Measurements from ENCODE around the gene SBF2. TPM values are rescaled to one million over a fixed set of nuclear protein-coding genes. Genes with fewer than 3 reads are reported as not detected.

The SBF2 gene
- total RNA-seq, 4 donors from 2014 or later: 42.3 to 106 (median 45.3) TPM

DNA sequence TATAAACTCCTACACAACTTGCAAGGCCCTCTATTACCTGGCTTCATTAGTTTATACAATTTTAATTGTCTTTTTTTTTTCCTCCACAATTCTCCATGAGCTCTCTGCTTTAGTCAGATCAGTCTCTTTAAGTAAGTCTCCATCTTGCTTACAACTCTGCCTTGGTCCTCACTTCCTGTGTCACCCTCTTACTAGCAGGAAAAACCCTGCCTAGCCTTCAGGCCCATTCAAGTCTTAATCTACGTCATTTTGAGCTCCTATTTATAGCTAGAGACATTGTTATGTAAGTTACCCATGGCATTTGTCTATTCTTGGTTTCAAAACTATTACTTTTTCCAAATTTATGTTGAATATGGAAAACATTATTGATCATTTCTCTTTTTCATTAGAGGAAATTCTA is 177.4 kb downstream of the SBF2 start:
- H3K4me3 ChIP-seq: no peak overlapping the region
- H3K9me3 ChIP-seq: no peaks in the 10 kb centered on the region
- no peaks in the 10 kb centered on the region for H3K36me3 ChIP-seq
- H3K4me1 ChIP-seq: peaks cover 20% of the 10 kb centered on the region
- no peak for DNase-seq (ENCODE audit: low spot score in 2 of 2)
- no peaks in the 10 kb centered on the region for H3K27me3 ChIP-seq
- WGBS: 64% methylated on average over 1 of the region's 1 CpG
- peak overlapping the region; percentile 19 for H3K27ac ChIP-seq
- TF ChIP-seq POLR2AphosphoS5 (IDR thresholded peaks at IDR 0.05) (no peak), POLR2A (IDR thresholded peaks at IDR 0.05) (no peak), EP300 (IDR thresholded peaks at IDR 0.05) (no peak)
- TF ChIP-seq, protein P1, sequence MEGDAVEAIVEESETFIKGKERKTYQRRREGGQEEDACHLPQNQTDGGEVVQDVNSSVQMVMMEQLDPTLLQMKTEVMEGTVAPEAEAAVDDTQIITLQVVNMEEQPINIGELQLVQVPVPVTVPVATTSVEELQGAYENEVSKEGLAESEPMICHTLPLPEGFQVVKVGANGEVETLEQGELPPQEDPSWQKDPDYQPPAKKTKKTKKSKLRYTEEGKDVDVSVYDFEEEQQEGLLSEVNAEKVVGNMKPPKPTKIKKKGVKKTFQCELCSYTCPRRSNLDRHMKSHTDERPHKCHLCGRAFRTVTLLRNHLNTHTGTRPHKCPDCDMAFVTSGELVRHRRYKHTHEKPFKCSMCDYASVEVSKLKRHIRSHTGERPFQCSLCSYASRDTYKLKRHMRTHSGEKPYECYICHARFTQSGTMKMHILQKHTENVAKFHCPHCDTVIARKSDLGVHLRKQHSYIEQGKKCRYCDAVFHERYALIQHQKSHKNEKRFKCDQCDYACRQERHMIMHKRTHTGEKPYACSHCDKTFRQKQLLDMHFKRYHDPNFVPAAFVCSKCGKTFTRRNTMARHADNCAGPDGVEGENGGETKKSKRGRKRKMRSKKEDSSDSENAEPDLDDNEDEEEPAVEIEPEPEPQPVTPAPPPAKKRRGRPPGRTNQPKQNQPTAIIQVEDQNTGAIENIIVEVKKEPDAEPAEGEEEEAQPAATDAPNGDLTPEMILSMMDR (IDR thresholded peaks at IDR 0.05): no peak

DNA sequence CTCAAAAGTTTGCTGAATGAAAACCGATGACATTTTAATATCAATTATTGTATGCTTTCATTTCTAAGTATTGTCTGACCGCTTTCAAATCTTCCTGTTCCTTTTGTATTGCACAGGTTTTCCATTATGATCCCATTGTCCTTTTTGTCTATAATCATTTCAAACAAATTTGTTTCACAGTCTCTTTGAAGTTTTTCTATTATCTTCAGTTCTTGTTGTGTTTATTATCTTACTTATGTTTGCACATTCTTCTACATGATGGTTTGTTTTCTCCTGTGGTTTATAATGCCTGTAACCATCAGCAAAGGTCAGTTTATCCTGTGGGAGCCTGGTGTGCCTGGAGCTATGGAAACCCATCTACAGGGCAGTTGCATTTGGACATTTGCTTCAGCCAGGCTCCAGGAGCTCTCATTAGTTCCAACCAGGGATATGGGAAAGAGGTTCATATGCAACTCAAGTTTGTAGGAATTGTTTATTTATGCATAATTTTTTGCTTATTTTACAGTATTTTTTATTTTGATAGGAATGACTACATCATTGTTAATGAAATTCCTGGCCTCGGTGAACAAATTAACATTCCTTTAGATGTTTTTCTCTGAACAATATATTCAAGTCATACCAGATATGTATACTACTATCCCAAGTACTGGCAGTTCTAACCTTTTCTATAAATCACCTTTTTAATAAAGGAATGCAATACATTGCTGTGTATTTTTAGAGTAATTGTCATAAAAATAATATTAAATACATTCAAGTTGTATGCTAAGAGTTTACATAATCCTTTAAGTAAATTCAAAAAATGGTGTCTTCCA is 179.2 kb downstream of the SBF2 start:
- TF ChIP-seq, protein P1 (IDR thresholded peaks at IDR 0.05): no peak
- TF ChIP-seq EP300 (IDR thresholded peaks at IDR 0.05) (no peak), POLR2AphosphoS5 (IDR thresholded peaks at IDR 0.05) (no peak), POLR2A (IDR thresholded peaks at IDR 0.05) (no peak)
- no peak overlapping the region for H3K27ac ChIP-seq
- no peaks in the 10 kb centered on the region for H3K27me3 ChIP-seq
- H3K9me3 ChIP-seq: no peaks in the 10 kb centered on the region
- H3K4me3 ChIP-seq: no peak overlapping the region
- no peak for DNase-seq (ENCODE audit: low spot score in 2 of 2)
- H3K36me3 ChIP-seq: no peaks in the 10 kb centered on the region
- WGBS: 76% methylated on average over 3 of the region's 3 CpGs
- peaks cover 10% of the 10 kb centered on the region for H3K4me1 ChIP-seq

- Histone ChIP-seq H3K27ac (no peak overlapping the region), H3K4me3 (no peak overlapping the region), H3K36me3 (no peaks in the 10 kb centered on the region), H3K4me1 (peaks cover 18% of the 10 kb centered on the region), H3K27me3 (no peaks in the 10 kb centered on the region), H3K9me3 (no peaks in the 10 kb centered on the region)
- TF ChIP-seq, protein P1 (IDR thresholded peaks at IDR 0.05): no peak
- no peak for TF ChIP-seq EP300 (IDR thresholded peaks at IDR 0.05)
- no peak for DNase-seq (ENCODE audit: low spot score in 2 of 2)
These were observed 180.2 kb downstream of the SBF2 start for GRCh38 chr11:10113852-10114251.

GRCh38 chr11:10109806-10110205 is 184.2 kb downstream of the SBF2 start:
- H3K27ac ChIP-seq: peak overlapping the region; percentile 53
- peaks cover 17% of the 10 kb centered on the region for H3K4me1 ChIP-seq
- no peak overlapping the region for H3K4me3 ChIP-seq
- no peaks in the 10 kb centered on the region for H3K36me3 ChIP-seq
- DNase-seq (ENCODE audit: low spot score in 2 of 2): no peak
- H3K27me3 ChIP-seq: no peaks in the 10 kb centered on the region
- no peaks in the 10 kb centered on the region for H3K9me3 ChIP-seq
- no peak for TF ChIP-seq EP300 (IDR thresholded peaks at IDR 0.05)
- TF ChIP-seq POLR2AphosphoS5 (IDR thresholded peaks at IDR 0.05): peak in 2 of 3 donors; percentile 35 to 73
- TF ChIP-seq, protein P1 (IDR thresholded peaks at IDR 0.05): no peak
- TF ChIP-seq POLR2A (IDR thresholded peaks at IDR 0.05): no peak
- WGBS: 21% methylated on average over 1 of the region's 1 CpG

- Histone ChIP-seq H3K27ac (peak overlapping the region; percentile 53), H3K9me3 (no peaks in the 10 kb centered on the region), H3K4me3 (no peak overlapping the region), H3K4me1 (peaks cover 17% of the 10 kb centered on the region), H3K36me3 (no peaks in the 10 kb centered on the region), H3K27me3 (no peaks in the 10 kb centered on the region)
- no peak for DNase-seq (ENCODE audit: low spot score in 2 of 2)
- 19% methylated on average over 3 of the region's 3 CpGs for WGBS
- TF ChIP-seq POLR2A (IDR thresholded peaks at IDR 0.05) (no peak), POLR2AphosphoS5 (IDR thresholded peaks at IDR 0.05) (peak in 1 of 3 donors; percentile 21), EP300 (IDR thresholded peaks at IDR 0.05) (no peak)
These were observed 184.9 kb downstream of the SBF2 start for GRCh38 chr11:10108915-10109680.
